Measurements from ENCODE around the gene FAM89B.

The FAM89B gene

DNA sequence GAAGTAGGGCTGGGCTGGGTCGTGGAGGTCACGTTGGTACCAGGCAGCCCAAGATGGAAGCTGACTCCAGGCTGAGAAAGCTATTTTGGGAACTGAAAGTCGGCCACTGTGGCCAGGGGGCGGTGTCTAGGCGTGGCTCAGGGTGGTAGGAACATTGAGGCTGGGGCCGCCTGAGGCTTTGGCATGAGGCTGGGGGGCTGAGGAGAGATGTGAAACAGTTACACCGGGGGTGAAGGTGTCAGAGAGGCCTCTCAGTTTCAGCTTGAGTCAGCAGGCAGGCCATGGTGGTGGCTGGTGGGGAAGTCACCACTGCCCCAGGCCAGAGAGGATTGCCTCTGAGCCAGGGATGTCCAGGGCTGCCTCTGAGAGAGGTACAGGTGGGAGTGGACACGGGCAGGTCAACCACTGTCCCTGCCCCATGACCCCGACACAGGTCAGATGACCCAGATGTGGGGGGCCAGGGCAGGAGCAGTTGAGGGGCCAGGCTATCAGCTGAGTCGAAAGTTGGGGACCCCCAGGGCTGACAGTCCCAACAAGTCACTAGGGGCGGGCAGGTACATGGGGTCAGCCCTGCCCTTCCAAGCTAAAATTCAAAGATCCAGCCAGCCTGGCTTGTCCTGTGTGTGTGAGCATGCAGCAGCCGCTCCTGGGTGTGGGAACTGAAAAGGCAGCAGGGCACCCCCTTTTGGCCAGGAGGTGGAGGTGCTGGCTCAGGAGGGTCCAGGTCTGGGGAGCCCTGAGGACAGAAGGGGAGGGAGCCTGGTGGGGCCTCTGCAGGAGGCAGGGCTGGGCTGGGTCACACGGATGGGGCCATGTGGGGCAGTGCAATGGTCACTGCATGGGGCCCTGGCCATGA is 16.1 kb downstream of the FAM89B start:
- TF ChIP-seq POLR2A (IDR thresholded peaks at IDR 0.05; ENCODE audit: extremely low read depth, insufficient read length) (no peak), MYC (IDR thresholded peaks at IDR 0.05; ENCODE audit: low read depth, low read length) (no peak)
- TF ChIP-seq, protein P1, sequence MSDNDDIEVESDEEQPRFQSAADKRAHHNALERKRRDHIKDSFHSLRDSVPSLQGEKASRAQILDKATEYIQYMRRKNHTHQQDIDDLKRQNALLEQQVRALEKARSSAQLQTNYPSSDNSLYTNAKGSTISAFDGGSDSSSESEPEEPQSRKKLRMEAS (IDR thresholded peaks at IDR 0.05; ENCODE audit: low read depth, low read length): no peak
- TF ChIP-seq, protein P2, sequence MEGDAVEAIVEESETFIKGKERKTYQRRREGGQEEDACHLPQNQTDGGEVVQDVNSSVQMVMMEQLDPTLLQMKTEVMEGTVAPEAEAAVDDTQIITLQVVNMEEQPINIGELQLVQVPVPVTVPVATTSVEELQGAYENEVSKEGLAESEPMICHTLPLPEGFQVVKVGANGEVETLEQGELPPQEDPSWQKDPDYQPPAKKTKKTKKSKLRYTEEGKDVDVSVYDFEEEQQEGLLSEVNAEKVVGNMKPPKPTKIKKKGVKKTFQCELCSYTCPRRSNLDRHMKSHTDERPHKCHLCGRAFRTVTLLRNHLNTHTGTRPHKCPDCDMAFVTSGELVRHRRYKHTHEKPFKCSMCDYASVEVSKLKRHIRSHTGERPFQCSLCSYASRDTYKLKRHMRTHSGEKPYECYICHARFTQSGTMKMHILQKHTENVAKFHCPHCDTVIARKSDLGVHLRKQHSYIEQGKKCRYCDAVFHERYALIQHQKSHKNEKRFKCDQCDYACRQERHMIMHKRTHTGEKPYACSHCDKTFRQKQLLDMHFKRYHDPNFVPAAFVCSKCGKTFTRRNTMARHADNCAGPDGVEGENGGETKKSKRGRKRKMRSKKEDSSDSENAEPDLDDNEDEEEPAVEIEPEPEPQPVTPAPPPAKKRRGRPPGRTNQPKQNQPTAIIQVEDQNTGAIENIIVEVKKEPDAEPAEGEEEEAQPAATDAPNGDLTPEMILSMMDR (IDR thresholded peaks at IDR 0.05; ENCODE audit: low read depth, low read length): peak; percentile 84
- no peak overlapping the region for H3K4me3 ChIP-seq (ENCODE audit: low read depth, low read length)

DNA sequence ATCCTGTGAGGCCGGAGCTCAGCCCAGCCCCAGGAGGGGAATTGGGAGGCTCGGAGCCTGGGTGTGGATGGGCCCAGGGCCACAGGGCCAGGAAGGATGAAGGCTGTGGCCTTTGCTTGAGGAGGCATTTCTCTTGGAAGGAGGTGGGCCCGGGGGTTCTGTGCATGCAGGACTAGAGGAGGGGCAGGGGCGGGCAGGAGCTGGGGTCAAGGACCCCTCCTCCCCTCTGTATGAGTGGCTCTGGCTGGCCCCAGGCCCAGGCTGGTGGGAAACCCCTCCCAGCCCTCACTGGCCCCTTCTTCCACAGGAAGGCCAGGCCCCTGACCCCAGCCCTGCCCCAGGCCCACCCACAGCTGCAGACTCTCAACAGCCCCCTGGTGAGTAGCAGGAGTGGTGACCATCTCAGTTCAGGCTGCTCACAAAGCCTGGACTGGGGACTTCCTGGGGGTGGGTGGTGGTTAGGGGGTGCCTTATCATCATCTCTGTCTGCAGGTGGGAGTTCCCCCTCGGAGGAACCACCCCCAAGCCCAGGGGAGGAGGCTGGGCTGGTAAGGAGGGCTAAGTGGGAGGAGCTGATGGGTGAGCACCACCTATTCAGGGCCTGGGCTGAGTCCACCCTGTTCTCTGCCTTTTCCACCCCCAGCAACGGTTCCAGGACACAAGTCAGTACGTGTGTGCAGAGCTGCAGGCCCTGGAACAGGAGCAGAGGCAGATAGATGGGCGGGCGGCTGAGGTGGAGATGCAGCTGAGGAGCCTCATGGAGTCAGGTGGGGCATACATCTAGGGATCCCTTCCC is 17.3 kb downstream of the FAM89B start:
- TF ChIP-seq POLR2A (IDR thresholded peaks at IDR 0.05; ENCODE audit: extremely low read depth, insufficient read length): no peak
- TF ChIP-seq, protein P1 (IDR thresholded peaks at IDR 0.05; ENCODE audit: low read depth, low read length): no peak
- TF ChIP-seq MYC (IDR thresholded peaks at IDR 0.05; ENCODE audit: low read depth, low read length): no peak
- TF ChIP-seq, protein P2 (IDR thresholded peaks at IDR 0.05; ENCODE audit: low read depth, low read length): no peak
- no peak overlapping the region for H3K4me3 ChIP-seq (ENCODE audit: low read depth, low read length)
- DNase-seq (ENCODE audit: low read depth): peak; percentile 46

More for the DNA sequence above, 16.1 kb downstream of the FAM89B start:
- peak; percentile 81 for DNase-seq (ENCODE audit: low read depth)

DNA sequence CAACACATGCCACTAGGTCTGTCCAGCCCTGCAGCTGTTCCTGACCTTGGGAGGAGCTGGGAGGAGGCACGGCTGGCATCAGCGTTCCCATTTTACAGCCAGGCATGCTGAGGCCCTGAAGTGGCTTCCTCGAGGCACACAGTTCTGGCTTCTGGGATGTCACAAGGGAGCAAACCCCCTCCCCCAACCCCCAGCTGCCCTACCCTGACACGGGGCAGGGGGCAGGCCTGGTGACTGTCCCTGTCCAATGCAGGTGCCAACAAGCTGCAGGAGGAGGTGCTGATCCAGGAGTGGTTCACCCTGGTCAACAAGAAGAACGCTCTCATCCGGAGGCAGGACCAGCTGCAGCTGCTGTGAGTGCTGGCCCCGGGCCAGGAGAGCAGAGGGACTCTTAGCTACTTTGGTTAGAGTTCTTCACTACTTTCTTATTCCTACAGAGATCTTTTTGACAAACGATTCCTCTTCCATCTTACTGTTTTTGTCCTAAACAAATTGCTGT is 18.0 kb downstream of the FAM89B start:
- H3K4me3 ChIP-seq (ENCODE audit: low read depth, low read length): no peak overlapping the region
- TF ChIP-seq, protein P1 (IDR thresholded peaks at IDR 0.05; ENCODE audit: low read depth, low read length): no peak
- no peak for TF ChIP-seq MYC (IDR thresholded peaks at IDR 0.05; ENCODE audit: low read depth, low read length)
- TF ChIP-seq, protein P2 (IDR thresholded peaks at IDR 0.05; ENCODE audit: low read depth, low read length): no peak
- TF ChIP-seq POLR2A (IDR thresholded peaks at IDR 0.05; ENCODE audit: extremely low read depth, insufficient read length): no peak
- DNase-seq (ENCODE audit: low read depth): no peak

DNA sequence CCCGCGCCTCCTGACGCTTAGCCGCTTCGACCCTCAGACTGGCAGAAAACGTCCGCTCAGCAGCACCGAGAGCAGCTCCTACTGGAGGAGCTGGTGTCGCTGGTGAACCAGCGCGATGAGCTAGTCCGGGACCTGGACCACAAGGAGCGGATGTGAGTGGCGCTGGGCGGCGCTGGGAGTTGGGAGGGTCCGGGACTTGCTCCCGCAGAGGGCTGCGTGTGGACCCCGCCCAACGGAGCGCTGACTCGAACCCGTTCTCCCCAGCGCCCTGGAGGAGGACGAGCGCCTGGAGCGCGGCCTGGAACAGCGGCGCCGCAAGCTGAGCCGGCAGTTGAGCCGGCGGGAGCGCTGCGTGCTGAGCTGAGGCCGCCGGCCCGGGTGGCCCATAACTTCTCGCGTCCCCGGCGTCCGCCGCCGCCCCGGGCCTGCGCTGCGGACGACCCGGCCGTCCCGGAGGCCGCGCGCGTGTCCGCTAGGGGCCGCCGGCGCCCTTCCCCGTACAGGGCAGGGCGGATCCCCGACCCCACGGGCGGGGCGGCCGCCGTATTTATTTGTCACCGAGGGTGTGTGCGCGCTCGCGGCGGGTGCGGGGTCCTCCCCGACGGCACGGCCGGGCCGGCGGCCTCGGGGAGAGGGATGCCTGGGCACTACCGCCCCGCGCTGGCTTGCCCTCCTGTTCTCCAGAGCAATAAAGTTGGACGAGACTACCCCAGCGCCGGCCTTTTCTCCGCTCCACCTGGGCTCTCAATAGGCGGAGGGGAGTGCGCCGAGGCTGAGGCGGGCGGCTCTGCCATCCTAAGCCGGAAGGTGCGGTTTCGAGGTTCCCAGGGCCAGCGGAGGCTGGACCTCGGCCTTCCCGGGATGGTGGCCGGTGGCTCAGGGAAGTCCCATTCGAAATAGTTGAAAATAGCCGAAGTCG is 19.9 kb downstream of the FAM89B start:
- H3K4me3 ChIP-seq (ENCODE audit: low read depth, low read length): no peak overlapping the region
- no peak for DNase-seq (ENCODE audit: low read depth)
- TF ChIP-seq POLR2A (IDR thresholded peaks at IDR 0.05; ENCODE audit: extremely low read depth, insufficient read length): no peak

DNA sequence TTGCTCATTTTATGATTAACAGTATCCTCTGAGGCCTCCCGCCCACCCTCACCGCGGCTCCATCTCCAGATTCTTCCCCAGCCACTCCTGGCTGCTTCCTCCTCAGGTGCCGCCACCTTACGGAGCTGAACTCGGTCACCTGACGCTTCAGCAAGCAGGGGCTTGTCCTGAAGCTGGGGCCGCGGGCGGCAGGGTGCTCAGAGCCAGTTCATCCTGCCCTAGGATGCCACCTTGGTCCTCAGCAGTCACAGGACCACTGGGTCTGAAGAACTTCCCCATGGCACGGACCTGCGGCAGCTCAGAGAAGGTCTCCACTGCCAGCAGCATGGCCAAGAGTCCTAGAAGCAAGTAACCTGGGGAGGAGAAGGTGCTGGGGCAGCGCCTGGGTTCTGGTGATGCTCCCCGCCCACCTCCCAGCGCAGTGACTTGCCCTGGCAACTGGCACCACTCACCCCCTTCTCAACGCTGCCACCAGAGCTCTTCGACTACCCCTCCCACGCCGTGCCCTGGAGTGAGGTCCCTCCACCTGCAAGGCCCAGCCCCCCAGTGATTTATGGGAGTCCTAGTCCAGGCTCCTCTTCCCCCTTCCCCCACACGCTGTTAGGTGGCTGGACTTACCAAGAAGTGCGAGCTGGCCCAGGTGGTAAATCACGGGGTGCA is 20.6 kb downstream of the FAM89B start:
- no peak overlapping the region for H3K4me3 ChIP-seq (ENCODE audit: low read depth, low read length)
- no peak for TF ChIP-seq POLR2A (IDR thresholded peaks at IDR 0.05; ENCODE audit: extremely low read depth, insufficient read length)
- TF ChIP-seq, protein P2 (IDR thresholded peaks at IDR 0.05; ENCODE audit: low read depth, low read length): no peak
- DNase-seq (ENCODE audit: low read depth): no peak

Data from NB4 (cell line).